CD14-positive monocyte (primary cell): ENCODE measurements around the gene HBZ. TPM values are rescaled to one million over a fixed set of nuclear protein-coding genes. Genes with fewer than 3 reads are reported as not detected.
"Not testable (repeated sequence)": the region's sequence is repeated elsewhere in the genome, so short reads cannot be mapped to it uniquely, and the experiment has no call there.

Source experiments
- DNase-seq, 3 donors: peaks; one replicate each; pipeline ENCODE4 v3.0.0-alpha.2; 2011 to 2022
- H2AFZ ChIP-seq: 2 replicates; pipeline ENCODE4 v1.6.0; 2012; ENCODE audit warnings: mild to moderate bottlenecking, low read depth, low read length, inconsistent platforms; ENCODE audit not compliant: insufficient read depth, poor library complexity, severe bottlenecking
- H3K27ac ChIP-seq, 2 donors: 1 replicate in 1 of 2; 2 replicates in 1 of 2; pipeline ENCODE4 v1.5.1; 2012 to 2013; ENCODE audit warnings: low read length in 2 of 2, control low read depth in 1 of 2, inconsistent platforms in 1 of 2, low read depth in 1 of 2, mild to moderate bottlenecking in 1 of 2
- H3K27me3 ChIP-seq, 2 donors: one replicate each; pipeline versions ENCODE4 v1.6.0 to v1.6.1; 2011 to 2013; ENCODE audit warnings: low read length in 2 of 2; ENCODE audit not compliant: control insufficient read depth in 2 of 2, insufficient read depth in 2 of 2
- H3K36me3 ChIP-seq, 2 donors: replicated peaks in 1 of 2; 1 replicate in 1 of 2; 2 replicates in 1 of 2; pipeline versions ENCODE4 v1.5.1 to v1.6.1; 2012 to 2013; ENCODE audit warnings: low read length in 2 of 2, control low read depth in 1 of 2, inconsistent platforms in 1 of 2, mild to moderate bottlenecking in 1 of 2; ENCODE audit not compliant: insufficient read depth in 2 of 2, control insufficient read depth in 1 of 2
- H3K4me1 ChIP-seq, 2 donors: 1 replicate in 1 of 2; 2 replicates in 1 of 2; pipeline versions ENCODE4 v1.5.1 to v1.6.1; 2012 to 2013; ENCODE audit warnings: low read length in 2 of 2, control low read depth in 1 of 2, inconsistent platforms in 1 of 2, mild to moderate bottlenecking in 1 of 2, moderate library complexity in 1 of 2; ENCODE audit not compliant: insufficient read depth in 2 of 2, control insufficient read depth in 1 of 2
- H3K4me2 ChIP-seq: replicated peaks from 2 replicates; pipeline ENCODE3; 2012; ENCODE audit warnings: low read length, moderate library complexity, mild to moderate bottlenecking; ENCODE audit not compliant: poor library complexity, severe bottlenecking; ENCODE audit errors: extremely low read depth
- H3K4me3 ChIP-seq, 3 experiments: fragments of 200-600 bp in 1 of 3; sonication (generic) in 1 of 3; replicated peaks in 1 of 3; 1 replicate in 2 of 3; 2 replicates in 1 of 3; pipeline ENCODE4 v1.5.1; 2011 to 2013; ENCODE audit warnings: low read length in 3 of 3, mild to moderate bottlenecking in 3 of 3, control low read depth in 2 of 3, low read depth in 2 of 3, inconsistent platforms in 1 of 3, moderate library complexity in 1 of 3
- H3K79me2 ChIP-seq: 2 replicates; pipeline ENCODE4 v1.6.0; 2012; ENCODE audit warnings: mild to moderate bottlenecking, control low read depth, inconsistent platforms, low read length, moderate library complexity; ENCODE audit not compliant: insufficient read depth
- H3K9ac ChIP-seq: 2 replicates; pipeline ENCODE4 v1.6.0; 2017; ENCODE audit warnings: low read length, mild to moderate bottlenecking; ENCODE audit not compliant: insufficient read depth, poor library complexity, severe bottlenecking
- H3K9me3 ChIP-seq, 2 donors: replicated peaks in 1 of 2; 1 replicate in 1 of 2; 2 replicates in 1 of 2; pipeline versions ENCODE4 v1.5.1 to v1.6.1; 2012 to 2013; ENCODE audit warnings: low read length in 2 of 2, control low read depth in 1 of 2; ENCODE audit not compliant: control insufficient read depth in 1 of 2, insufficient read depth in 1 of 2
- H4K20me1 ChIP-seq: 2 replicates; pipeline ENCODE4 v1.6.0; 2012; ENCODE audit warnings: mild to moderate bottlenecking, low read length, control low read depth, moderate library complexity; ENCODE audit not compliant: insufficient read depth
- H3K27ac Mint-ChIP-seq, 7 donors: one replicate each; pipeline ENCODE4 v1.8.0; 2020; ENCODE audit warnings: mild to moderate bottlenecking in 7 of 7, mixed read lengths in 7 of 7, moderate library complexity in 6 of 7, inconsistent platforms in 2 of 7
- H3K27me3 Mint-ChIP-seq, 3 donors: one replicate each; pipeline ENCODE4 v1.8.0; 2021 to 2022; ENCODE audit warnings: low read depth in 3 of 3, mild to moderate bottlenecking in 3 of 3, mixed read lengths in 3 of 3, moderate library complexity in 3 of 3, inconsistent platforms in 1 of 3
- H3K36me3 Mint-ChIP-seq, 2 donors: one replicate each; pipeline ENCODE4 v1.8.0; 2020; ENCODE audit warnings: mixed read lengths in 2 of 2, inconsistent platforms in 1 of 2, mild to moderate bottlenecking in 1 of 2
- H3K4me1 Mint-ChIP-seq: one replicate; pipeline ENCODE4 v1.8.0; 2020; ENCODE audit warnings: mild to moderate bottlenecking, mixed read lengths
- H3K4me3 Mint-ChIP-seq, 2 donors: one replicate each; pipeline ENCODE4 v1.8.0; 2020; ENCODE audit warnings: mild to moderate bottlenecking in 2 of 2, mixed read lengths in 2 of 2, moderate library complexity in 1 of 2
- H3K9me3 Mint-ChIP-seq, 7 donors: one replicate each; pipeline ENCODE4 v1.8.0; 2020 to 2022; ENCODE audit warnings: mixed read lengths in 7 of 7, mild to moderate bottlenecking in 6 of 7, moderate library complexity in 6 of 7, inconsistent platforms in 2 of 7
- CTCF ChIP-seq: fragments of 200-600 bp; IDR thresholded peaks from one replicate; pipeline ENCODE4 v1.8.0; 2022; ENCODE audit warnings: antibody characterized with exemption, mild to moderate bottlenecking
- WGBS: methylation state at CpG from one replicate; pipeline ENCODE4 v1.1.5; 2013; ENCODE audit warnings: missing lambda C conversion rate; ENCODE audit not compliant: insufficient coverage; 5-methylcytosine and 5-hydroxymethylcytosine counted together
- intact Hi-C, 2 donors: fragments of 100-400 bp; cut with micrococcal nuclease; formaldehyde crosslinking; loops; one replicate each; pipeline versions ENCODE4 v1.15.0 to v1.15.1; 2023
- polyA plus RNA-seq, 3 donors: library from polyadenylated mRNA; depleted of rRNA in 1 of 3; unstranded in 2 of 3; stranded (reverse) in 1 of 3; fragments of 300-500 nt in 2 of 3; fragments of >200 nt in 1 of 3; fragmentation: Illumina TruSeq in 2 of 3; gene quantifications; 1 replicate in 2 of 3; 2 replicates in 1 of 3; pipeline ENCODE4 v1.2.3, GENCODE V29; 2012 to 2021

The HBZ gene
- polyA plus RNA-seq, 3 donors, result not detected

DNA sequence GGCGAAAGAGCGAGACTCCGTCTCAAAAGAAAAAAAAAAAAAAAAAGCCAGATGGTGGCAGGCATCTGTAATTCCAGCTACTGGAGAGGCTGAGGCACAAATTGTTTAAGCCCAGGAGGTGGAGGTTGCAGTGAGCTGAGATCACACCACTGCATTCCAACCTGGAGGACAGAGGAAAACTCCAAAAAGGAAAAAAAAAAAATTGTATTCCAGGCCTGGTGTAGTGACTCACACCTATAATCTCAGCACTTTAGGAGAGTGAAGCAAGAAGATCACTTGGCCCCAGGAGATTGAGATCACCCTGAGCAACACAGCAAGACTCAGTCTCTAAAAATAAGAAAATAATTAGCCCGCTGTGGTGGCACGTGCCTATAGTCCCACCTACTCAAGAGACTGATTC is 47.9 kb downstream of the HBZ start:
- no peak overlapping the region for H2AFZ ChIP-seq
- Mint-ChIP-seq H3K9me3 (no peaks in the 10 kb centered on the region), H3K27me3 (no peaks in the 10 kb centered on the region), H3K4me1 (no peaks in the 10 kb centered on the region), H3K4me3 (no peak overlapping the region), H3K36me3 (peaks cover 74 to 98% of the 10 kb centered on the region in 2 donors), H3K27ac (no peak overlapping the region)
- H3K9ac ChIP-seq, result no peak overlapping the region
- no peak overlapping the region for H3K27ac ChIP-seq
- H3K9me3 ChIP-seq, result no peaks in the 10 kb centered on the region
- no peak overlapping the region for H3K4me2 ChIP-seq
- WGBS, result 100% methylated on average over 2 of the region's 5 CpGs
- H3K4me1 ChIP-seq, result no peaks in the 10 kb centered on the region
- H3K79me2 ChIP-seq, result no peaks in the 10 kb centered on the region
- H3K4me3 ChIP-seq, result no peak overlapping the region
- no peaks in the 10 kb centered on the region for H3K27me3 ChIP-seq
- peaks cover 83 to 87% of the 10 kb centered on the region in 2 donors for H3K36me3 ChIP-seq
- intact Hi-C loops, result loop anchor here in 1 of 2 donors (5.0 kb wide), 1 partner anchor 87 kb away; no protein-coding TSS in a partner anchor
- no peak for DNase-seq
- no peak for TF ChIP-seq CTCF
- H4K20me1 ChIP-seq, result peaks cover 4% of the 10 kb centered on the region

DNA sequence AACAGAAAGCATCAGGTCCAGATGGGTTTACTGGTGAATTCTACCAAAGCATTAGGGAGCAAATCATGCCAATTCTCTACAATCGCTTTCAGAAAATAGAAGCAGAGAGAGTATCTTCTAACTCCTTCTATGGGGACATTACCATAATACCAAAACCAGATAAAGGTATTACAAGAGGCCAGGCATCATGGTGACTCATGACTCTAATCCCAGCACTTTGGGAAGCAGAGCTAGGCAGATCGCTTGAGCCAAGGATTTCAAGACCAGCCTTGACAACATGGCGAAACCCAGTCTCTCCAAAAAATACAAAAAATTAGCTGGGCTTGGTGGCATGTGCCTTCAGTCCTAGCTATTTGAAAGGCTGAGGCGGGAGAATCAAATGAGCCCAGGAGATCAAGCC is 50.8 kb downstream of the HBZ start:
- DNase-seq, result no peak
- intact Hi-C loops, result loop anchor here in 1 of 2 donors (5.0 kb wide), 1 partner anchor 84 kb away; no protein-coding TSS in a partner anchor
- no CpG with 5 or more reads among the region's 4 CpGs for WGBS
- no peak overlapping the region for H3K27ac ChIP-seq
- H3K27ac Mint-ChIP-seq, result no peak overlapping the region
- no peak overlapping the region for H3K9ac ChIP-seq
- peaks cover 79 to 98% of the 10 kb centered on the region in 2 donors for H3K36me3 Mint-ChIP-seq
- no peak overlapping the region for H3K4me2 ChIP-seq
- H3K9me3 ChIP-seq, result no peaks in the 10 kb centered on the region
- no peaks in the 10 kb centered on the region for H3K27me3 ChIP-seq
- H3K4me1 ChIP-seq, result no peaks in the 10 kb centered on the region
- no peak overlapping the region for H3K4me3 ChIP-seq
- peaks cover 84 to 87% of the 10 kb centered on the region in 2 donors for H3K36me3 ChIP-seq
- no peaks in the 10 kb centered on the region for H3K9me3 Mint-ChIP-seq
- H3K27me3 Mint-ChIP-seq, result no peaks in the 10 kb centered on the region
- H3K79me2 ChIP-seq, result no peaks in the 10 kb centered on the region
- no peak overlapping the region for H2AFZ ChIP-seq
- no peaks in the 10 kb centered on the region for H3K4me1 Mint-ChIP-seq
- H4K20me1 ChIP-seq, result peaks cover under 1% of the 10 kb centered on the region
- no peak overlapping the region for H3K4me3 Mint-ChIP-seq
- TF ChIP-seq CTCF, result no peak

- DNase-seq, result not testable (repeated sequence)
- intact Hi-C loops, result loop anchor here in 1 of 2 donors (5.0 kb wide), 1 partner anchor 83 kb away; no protein-coding TSS in a partner anchor
Observed at GRCh38 chr16:204046-204445, 51.6 kb downstream of the HBZ start.

More at GRCh38 chr16:204046-204445, 51.6 kb downstream of the HBZ start:
- not testable (repeated sequence) for H3K9me3 Mint-ChIP-seq, H3K4me2 ChIP-seq, H3K4me1 Mint-ChIP-seq, H3K27ac ChIP-seq, H3K79me2 ChIP-seq, H4K20me1 ChIP-seq, H3K4me3 Mint-ChIP-seq, H3K9ac ChIP-seq, H3K4me3 ChIP-seq, H3K4me1 ChIP-seq, H2AFZ ChIP-seq, H3K27me3 Mint-ChIP-seq, H3K9me3 ChIP-seq, H3K27me3 ChIP-seq
- Mint-ChIP-seq H3K36me3 (peaks cover 77 to 98% of the 10 kb centered on the region in 2 donors), H3K27ac (peak overlapping the region in 2 of 7 donors; percentile 40)
- 100% methylated on average over 7 of the region's 9 CpGs for WGBS
- H3K36me3 ChIP-seq, result peaks cover 81 to 87% of the 10 kb centered on the region in 2 donors
